CD4-positive, alpha-beta T cell treated with Interleukin-4 for 4 hours (primary cell): Measurements from ENCODE around the gene FN1.

ENCODE experiments used
- DNase-seq: peaks from one replicate; pipeline ENCODE4 v3.0.0-alpha.2; 2020

FN1 gene

DNA sequence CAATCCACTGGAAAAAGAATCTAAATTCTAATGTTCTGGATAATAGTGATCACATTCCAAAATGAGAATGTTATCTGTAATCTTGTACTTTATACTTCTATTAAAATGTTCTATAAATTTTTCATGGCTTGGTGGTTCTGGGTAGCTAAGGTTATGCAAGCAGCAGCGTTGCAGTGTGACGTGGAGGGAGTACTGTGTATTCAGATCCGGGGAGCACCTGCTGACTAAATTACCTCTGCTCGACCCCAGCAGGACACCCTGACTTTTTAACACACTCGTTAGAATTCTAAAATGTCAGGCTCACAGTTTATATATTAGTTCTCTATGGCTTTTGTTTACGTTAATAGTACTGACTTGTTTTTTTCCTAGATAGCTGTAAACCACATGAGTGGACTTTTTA, 111.1 kb downstream of the FN1 start:
- no peak for DNase-seq

DNA sequence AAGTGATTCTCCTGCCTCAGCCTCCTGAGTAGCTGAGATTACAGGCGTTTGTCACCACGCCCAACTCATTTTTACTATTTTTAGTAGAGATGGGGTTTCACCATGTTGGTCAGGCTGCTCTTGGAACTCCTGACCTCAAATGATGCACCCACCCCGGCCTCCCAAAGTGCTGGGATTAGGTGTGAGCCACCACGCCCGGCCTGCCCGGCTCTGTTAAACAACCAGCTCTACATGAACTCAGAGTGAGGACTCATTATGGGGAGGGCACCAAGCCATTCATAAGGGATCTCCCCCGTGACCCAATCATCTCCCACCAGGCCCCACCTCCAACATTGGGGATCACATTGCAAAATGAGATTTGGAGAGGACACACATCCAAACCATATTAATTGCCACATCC, 115.2 kb downstream of the FN1 start:
- DNase-seq = no peak

DNA sequence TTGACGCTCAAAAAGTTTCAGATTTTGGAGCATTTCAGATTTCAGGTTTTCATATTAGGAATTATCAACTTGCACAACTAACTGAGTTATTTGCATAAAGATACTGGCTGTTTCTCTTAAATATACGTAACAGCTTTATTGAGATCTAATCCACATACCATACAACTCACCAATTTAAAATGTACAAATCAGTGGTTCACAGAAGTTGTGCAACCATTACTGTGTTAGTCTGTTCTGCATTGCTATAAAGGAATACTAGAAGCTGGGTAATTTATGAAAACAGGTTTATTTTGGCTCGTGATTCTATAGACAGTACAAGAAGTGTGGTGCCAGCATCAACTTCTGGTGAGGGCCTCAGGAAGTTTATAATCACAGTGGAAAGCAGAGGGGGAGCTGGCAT, 115.8 kb downstream of the FN1 start:
- DNase-seq = no peak

DNA sequence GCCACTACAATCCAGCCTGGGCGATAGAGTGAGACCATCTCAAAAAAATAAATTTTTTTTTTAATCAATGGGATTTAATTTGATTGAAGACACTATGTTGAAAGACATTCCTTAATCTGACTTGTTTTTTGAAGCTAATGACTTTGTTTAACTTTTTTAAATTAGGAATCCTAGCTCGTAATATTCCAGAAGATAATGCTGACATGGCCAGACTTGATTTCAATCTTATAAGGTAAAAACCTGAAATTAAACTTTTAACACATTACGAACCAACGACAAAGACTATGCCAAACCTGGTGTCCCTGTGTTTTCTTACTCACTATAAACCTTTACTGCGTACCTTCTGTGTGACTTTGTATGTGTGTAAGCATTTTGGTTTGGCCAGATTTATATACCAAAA, 116.4 kb downstream of the FN1 start:
- DNase-seq = no peak

DNA sequence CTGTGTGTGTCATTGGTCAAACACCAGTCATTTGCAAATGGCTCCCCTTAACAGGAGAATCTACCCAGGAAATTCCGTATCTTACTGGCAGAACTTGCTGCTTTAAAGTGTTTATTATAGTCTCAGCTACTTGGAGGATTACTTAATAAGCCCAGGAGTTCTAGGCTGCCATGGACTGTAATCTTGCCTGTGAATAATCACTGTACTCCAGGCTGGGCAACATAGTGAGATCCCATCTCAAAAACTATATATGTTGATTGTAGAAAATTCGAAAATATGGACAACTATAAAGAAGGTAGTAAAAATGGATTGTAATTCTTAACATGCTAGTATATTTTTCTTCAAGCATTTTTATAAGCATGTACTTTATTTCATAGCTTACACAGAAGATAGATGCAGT, 119.5 kb downstream of the FN1 start:
- DNase-seq = no peak

DNA sequence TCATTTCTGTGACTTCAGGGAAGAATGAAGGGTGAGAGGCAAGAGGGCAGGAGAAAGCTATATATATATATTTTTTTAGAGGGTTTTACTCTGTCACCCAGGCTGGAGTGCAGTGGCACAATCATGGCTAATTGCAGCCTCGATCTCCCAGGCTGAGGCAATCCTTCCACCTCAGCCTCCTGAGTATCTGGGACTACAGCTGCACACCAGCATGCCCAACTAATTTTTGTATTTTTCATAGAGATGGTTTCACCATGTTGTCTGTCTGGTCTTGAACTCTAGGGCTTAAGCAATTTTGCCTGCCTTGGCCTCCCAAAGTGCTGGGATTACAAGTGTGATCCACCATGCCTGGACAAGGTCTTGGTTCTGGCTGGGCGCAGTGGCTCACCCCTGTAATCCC, 120.6 kb downstream of the FN1 start:
- DNase-seq = no peak

DNA sequence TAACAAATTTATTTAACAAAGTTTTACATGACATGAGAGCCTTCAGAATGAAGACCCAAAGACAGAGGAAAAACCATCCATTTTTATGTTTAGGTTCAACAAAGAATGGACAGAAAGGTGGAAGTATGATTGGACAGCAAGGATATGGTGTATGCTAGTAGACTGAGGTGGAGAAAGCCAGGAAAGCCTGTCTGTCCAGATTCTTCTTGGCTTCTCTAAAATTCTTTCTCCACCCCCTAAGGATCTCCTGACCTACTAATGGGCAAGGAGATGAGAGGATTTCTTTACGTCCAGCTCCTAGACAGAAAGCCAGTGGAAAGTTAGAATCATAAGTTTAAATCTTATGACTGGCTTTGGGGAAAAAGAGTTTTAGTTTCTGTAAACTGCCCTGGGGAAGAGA, 121.0 kb downstream of the FN1 start:
- DNase-seq = no peak

DNA sequence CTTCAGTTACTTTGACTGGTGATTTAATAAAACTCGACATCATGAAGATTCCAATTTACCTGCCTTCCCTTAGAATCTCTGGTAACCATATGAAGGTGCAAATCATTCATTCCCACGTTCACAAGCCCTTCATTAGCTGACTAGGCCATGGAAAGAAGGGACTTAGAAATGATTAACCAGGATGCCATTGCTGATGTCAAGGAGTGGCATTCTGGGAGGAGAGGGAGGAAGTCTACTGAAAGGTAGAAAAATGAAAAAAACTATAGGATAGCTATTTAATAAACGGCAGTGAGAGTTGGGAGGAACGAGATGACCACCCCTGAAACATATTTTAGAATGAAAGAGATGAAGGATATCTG, 122.6 kb downstream of the FN1 start:
- DNase-seq = no peak

DNA sequence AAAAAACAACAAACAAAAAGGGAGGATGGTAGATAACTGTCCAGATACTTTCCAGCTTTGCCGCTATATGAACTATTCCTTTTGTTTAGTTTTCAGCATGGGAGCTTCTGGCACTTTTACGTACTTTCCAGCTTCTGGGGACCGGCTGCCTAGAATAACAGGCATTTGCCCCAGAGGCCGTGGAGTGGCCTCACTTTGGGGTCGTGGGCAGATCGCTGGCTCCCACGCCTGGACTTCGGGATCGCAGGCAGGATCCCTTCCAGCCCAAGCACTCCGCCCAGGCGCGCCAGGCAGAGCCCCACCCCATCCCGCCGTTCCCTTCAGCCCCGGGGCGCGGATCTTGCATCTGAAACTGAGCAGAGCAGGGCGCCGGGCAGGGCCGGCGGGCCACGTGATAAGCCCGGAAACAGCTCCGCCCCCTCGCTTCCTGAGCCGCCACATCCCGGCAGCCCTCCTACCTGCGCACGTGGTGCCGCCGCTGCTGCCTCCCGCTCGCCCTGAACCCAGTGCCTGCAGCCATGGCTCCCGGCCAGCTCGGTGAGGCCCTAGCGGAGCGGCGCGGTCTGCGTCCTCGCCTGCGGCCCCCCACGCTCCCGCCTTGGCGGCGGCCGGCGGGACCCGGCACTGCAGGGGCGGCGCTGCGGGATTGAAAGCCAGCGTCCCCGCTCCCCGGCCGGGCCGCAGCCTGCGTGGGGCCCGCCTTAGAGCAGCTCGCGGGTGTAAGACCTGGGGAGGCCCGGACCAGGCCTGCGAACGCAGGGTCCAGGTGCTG, 124.1 kb downstream of the FN1 start, which contains the start of gene ATIC:
ATIC (plus strand) TSS at position 435 of the 772 bp plus-strand sequence; CDS start at position 519, 84 bp downstream.
- DNase-seq = peak; percentile 89

DNA sequence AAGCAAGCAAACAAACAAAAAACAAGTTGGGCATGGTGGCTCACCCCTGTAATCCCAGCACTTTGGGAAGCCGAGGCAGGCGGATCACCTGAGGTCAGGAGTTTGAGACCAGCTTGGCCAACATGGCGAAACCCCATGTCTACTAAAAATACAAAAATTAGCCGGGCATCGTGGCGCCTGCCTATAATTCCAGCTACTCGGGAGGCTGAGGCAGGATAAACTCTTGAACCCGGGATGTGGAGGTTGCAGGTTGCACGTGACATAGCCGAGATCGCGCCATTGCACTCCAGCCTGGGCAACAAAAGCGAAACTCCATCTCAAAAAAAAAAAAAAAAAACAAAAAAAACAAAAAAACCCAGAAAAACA, 124.6 kb downstream of the FN1 start:
- peak; percentile 11 for DNase-seq
